HG03565 (cell line): ENCODE data around the gene AREL1.

Experiments
- ATAC-seq: cut with Tn5 transposase; IDR thresholded peaks from one replicate; pipeline ENCODE4 v1.9.1; 2021; ENCODE audit warnings: mild to moderate bottlenecking, moderate library complexity; ENCODE audit not compliant: unreplicated experiment

Gene AREL1

DNA sequence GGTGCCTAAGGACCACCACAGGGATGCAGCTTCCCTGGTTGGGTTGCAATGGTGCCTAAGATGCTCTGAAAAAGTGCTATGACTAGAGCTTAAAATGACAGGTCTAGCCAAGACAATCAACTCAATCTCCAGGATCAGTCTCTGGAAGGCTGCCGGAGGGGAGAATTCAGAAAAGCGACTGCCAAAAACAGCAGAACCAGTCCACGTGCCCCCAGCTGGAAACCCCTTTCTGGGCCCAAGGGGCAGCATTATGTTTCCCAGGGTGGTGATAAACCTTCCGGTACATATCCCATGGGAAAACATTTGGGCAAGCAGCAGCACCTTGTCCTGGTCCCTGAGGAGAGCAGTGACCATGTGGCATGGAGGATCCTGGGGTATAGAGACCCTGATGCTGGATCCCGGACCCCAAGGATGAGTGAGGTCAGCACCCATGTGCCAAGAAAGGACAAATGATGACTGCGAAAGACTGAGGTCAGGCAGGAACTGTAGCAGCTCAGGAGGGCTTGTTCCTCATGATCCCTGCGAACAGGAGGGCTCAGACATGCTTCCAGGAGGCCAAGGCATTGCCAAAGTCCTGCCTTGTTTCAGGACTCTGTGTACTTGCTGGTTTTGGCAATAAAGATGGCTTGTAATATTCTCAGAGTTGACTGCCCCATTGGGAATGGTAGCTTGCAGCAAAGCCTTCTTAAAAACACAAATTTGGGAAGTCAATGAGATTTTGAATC is 51.0 kb downstream of the AREL1 start:
- no peak for ATAC-seq

DNA sequence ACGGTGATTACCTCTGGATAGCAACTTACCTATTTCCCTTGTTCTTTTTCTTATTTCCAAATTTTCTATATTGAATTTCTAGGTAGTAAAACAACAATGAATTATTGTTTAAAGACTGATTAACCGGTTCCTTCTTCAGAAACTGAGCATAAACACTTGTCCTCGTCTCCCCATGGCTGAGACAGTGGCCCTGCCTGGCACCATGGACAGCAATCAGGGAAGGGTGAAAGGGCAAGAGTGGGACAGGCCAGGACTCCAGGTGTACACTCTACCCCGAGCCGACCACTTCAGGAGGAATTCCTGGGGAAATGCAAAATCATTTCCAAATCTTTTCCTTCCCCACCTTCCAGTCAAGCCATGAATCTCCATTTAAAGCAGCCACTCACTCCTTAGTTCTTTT is 52.0 kb downstream of the AREL1 start:
- no peak for ATAC-seq

DNA sequence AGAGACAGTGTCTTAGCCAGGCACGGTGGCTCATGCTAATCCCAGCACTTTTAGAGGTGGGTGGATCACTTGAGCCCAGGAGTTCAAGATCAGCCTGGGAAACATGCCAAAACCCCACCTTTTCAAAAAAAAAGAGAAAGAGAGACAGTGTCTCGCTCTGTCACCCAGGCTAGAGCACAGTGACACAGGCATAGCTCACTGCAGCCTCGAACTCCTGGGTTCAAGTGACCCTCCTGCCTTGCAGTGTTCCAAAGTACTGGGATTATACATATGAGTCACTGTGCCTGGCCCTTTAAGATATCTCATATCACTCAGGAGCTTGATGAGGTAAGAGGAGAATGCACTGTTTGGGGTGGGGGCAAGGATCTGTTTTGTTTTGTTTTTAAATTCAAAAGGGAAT is 52.7 kb downstream of the AREL1 start:
- no peak for ATAC-seq

DNA sequence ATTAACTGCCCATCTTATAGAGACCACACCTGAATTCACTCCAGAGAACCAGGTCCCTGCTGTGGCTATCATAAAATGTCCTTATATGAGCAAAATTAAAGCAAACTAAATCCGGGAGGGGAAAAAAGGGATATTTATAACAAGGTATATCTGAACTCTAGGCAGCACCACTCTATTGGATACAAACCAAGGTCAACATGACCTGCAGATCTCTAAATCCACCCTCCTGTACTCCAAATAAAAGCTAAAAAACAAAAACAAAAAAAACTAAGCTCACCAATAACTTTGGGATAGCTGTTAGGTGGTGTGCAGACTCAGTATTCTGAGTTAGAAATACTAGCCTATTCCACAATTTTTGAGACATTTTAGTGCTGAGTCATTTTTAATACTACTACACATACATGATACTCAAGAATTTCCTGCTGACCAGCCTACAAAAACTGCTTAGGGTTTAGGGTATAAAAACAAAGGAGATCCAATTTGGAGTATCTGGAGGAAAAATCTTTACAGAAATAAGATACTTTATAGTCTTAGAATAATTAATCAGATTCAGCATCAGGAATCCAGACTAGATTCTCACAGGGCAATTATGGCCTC is 54.2 kb downstream of the AREL1 start:
- no peak for ATAC-seq

DNA sequence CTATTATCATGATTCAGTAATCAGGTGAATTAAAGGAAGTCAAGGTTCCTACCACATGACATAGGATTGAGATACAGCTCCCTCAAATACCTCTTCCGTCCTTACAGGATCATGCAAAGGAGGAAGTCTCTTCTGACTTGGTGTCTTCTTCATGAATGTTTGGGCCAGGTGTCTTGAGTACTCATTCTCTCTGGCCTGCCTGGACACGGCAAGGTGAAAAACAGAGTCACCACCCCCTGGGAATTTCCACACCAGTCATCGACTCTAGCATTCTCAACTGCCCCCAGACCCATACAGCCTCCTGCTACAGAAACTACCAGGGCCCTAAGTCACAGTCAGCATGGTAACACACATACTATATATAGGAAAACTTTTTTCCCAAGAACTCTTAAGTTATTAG is 55.9 kb downstream of the AREL1 start:
- no peak for ATAC-seq

DNA sequence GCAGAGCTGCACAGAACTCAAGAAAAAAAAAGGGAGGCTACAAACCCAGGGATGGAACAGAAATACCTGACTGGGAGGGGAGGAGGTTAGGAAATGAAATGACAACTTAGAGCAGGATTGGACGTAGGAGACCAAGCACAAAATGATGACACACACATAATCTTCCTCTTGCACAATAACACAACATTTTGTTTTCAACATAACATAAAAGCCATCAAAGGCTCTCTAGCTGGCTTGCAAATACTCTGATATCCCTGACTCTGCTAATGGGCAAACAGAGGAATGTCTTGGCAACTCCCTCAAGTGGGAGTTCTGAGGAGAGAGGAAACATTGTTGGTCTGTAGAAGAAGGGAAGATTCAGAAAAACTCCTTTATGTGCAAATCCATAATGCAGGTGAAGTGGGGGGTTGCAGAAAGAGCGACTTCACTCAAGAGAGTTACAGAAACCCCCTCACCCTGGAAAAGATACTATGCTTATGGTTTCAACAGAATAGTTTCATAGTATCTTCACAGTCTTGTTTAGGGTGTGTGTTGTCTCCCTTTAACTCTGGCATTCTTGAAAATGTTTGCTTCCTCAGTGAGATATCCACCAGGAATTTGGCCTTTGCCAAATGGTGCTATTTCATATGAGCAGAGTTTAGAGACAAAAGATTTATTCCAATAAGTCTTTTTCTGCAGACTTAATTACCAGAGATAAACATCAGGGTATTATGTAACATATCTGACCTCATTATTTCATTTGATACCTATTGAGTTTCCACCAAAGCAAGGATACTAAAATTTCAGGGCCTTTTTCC is 57.1 kb downstream of the AREL1 start:
- no peak for ATAC-seq

DNA sequence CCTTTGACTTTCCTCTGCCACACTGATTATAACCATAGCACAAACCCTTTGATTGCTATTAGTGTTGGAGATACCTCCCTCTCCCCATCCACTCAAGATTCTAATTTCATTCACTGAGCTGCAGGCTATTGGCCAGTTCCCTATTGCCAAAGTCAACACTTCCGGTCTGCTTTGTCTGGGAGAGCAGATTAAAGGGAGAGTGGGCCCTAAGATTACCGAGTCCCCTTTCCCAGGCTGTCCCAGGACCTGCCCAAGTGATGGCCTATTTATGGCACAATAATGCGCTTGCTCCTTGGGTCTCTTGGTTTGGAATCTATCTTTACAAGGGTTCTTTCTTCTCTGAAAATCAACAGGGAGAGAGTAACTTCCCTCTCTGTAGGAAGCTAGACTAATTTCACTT is 57.9 kb downstream of the AREL1 start:
- no peak for ATAC-seq

DNA sequence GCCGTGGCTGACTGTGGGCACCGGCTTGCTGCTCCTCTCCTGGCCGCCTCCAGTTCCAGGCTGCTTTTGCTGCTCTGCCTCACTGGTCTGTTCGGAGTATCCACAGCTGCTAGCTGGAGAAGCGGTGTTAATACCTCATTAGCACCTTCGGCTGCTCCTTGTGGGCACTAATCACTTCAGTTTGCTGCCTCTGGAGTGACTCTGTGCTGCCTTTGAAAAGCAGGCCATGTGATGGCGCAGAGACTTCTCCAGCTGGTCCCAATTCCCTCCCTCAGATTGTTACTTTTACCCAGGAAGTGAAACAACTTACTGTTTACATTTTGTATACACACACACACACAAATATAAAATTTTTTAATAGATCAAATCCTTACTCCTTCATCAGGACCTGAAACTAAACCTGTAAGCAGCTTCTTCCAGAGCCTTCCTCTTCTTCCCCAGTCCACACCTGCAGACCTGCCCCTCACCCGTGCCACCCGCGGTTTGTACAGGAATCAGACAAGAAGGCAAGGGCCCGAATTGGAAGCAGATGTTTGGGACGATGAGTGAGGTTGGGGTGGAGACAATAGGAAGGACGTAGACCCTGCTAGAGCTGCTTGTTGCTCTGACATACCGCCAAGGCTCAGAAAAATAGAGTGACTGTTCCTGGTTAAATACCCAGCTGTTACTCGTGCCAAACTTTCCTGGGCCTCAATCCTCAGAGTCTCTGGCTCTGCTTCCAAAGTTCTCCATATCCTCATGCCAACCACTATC is 59.3 kb downstream of the AREL1 start:
- ATAC-seq: no peak

DNA sequence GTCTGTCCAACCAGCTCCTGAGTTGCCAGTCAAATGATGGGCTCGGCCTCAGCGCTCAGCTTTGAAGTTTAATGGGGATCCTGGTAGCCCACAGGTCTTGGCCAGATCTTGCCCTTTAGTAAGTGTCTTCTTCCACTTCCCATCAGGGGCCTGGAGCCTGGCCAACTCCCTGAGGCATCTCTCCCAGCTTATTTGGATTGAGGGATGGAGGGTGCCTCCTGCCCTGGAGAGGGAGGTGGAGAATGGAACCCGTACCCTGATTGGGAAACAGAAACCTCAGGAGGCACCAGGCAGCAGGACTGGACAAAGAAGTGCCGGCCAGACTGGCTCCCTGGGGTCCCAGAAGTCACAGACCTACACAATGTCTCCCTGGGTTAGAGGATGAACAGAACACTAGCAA is 60.3 kb downstream of the AREL1 start:
- ATAC-seq: no peak

DNA sequence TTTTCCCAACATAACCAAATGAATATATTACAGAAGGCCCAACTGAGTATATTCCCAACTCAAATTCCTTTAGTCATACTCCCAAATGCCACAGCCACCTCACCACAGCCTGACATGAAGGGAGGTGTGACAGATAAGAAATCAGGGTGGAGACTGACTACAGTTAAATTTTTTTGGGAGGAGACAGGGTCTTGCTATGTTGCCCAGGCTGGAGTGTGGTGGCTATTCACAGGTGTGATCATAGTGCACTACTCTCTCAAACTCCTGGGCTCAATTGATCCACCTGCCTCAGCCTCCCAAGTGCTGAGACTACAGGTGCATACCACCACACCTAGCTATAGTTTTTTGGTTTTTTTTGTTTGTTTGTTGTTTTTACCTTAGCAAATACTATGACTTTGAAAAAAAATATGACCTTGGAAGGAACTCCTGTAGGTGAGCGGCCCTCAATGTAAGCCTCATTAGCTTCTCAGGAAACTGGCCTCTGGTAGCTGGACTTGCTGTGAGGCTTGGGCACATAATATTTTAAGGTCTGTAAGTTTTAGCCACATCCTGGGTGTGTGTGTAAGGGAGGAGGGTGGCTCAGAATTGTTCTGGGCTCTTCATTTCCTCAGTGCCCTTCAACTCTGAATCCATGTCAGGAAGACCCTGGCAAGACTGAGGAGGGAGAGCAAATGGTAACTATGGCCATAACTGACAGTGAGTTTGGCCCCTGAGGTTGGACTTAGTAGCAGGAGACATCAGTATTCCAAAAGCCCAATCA is 61.8 kb downstream of the AREL1 start:
- ATAC-seq: no peak

DNA sequence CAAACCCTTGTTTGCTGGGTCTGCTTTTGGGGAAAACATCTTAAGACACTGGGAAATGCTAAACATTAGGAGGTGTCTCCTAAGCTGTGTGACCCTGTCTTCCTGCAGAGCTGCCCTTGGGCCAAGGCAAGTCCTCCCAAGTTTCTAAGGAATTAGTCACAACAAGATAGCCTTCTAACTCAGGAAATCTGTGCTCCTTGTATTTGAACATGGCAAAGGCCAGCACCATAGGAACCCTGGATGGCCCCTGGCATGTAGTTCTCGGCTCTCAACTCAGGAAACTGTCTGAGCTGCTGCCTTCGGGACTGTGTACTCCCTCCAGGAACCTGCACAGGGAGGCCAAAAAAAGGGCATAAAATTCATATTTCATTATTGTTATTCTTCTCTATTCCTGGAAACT is 63.2 kb downstream of the AREL1 start:
- no peak for ATAC-seq

DNA sequence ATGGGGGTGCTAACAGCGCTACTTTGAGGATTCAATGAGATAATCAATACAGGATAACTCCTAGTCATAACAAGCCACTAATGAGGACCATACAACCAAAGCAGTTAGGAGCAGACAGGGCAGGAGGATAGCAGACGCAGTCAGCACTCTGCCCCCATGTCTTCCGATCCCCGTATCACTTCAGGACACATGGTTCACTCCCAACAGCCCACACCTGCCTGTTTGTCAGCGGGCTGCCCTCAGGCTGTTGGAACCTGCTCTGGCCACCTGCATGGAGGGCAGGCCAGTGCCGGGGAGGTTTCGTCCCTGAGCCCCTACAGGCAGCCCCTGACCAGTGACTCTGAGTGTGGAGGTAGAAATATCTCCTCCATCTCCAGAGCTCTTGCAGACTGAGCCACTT is 63.7 kb downstream of the AREL1 start:
- ATAC-seq: no peak

DNA sequence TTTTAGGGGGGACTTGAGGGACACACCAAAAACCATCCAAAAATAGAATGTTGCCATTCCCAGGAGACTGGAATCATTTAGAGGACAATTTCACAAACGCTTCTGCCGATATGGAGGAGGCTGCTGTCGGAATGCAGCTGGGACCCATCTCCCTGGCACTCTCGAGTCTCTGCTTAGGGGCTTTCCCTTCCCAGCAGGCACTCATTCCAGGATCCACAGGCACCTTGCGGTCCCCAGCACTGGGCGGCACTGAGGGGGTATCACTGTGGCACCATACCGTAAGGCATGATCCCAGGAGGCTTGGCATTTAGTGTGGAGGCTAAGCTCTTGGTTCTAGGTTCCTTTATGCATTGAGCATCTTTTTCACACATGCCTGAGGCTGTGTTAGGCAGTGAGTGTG is 64.3 kb downstream of the AREL1 start:
- no peak for ATAC-seq

DNA sequence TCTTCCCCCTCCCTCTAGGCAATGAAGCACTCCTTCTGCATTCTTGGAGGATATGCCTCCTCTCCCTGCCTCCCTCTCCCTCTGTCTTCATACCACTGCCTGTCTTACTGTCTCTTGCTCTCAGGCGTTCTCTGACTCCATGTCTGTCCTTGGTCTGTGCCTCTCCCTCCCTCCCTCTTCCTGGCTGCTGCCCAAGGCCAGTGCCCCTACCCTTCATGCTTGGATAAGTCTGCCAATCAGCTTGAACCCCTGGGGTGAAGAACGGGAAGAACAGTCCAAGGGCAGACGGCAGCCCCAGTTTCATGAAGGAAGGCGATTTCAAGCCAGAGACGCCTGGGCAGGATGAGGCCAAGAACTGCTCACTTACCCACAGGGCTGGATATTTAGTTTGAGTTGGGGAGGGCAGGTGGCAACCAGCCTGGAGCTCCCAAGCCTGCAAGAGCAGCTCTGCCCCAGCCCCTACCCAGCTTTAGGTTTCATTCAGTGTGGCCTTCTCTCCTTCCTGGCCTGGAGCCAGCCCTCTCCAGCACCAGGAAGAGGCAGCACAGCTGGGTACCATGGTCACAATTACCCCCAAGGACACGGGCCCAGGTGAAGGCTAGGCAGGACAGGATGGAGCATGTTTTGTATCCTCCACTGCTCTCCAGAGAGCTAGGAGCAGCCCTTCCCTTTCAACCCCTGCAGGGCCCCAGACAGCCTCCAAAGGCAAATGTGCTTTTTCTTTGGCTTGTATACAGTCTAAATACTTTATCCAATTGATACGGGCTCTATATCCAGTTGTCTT is 65.0 kb downstream of the AREL1 start:
- ATAC-seq: no peak

DNA sequence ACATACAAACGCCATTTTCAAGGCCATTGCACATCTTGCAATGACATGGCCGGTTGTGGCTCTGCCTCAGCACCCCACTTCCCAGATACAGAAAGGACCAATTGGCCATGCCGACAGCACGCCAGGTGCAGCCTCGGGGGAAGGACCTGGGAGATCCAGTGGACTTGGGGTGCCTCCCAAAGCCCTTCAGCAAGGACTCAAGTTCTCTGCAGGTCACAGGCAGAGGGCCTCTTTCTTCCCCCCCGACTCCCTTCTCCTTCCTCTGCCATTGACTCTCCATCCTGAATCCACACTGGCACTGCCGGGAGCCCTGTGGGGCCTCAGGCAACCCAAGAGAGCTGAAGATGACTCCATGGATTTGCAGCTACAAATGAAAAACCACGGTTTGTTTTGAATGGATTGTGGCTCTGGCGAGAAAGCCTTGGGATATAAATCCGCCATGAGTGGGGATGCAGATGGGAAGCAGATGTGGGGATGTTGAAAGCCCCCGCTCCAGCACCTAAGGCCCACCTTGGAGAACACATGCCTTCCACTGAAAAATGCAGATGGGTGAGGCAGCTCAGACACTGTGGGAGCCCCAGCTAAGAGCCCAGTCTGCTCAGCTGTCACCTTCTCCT is 65.7 kb downstream of the AREL1 start:
- ATAC-seq: no peak

DNA sequence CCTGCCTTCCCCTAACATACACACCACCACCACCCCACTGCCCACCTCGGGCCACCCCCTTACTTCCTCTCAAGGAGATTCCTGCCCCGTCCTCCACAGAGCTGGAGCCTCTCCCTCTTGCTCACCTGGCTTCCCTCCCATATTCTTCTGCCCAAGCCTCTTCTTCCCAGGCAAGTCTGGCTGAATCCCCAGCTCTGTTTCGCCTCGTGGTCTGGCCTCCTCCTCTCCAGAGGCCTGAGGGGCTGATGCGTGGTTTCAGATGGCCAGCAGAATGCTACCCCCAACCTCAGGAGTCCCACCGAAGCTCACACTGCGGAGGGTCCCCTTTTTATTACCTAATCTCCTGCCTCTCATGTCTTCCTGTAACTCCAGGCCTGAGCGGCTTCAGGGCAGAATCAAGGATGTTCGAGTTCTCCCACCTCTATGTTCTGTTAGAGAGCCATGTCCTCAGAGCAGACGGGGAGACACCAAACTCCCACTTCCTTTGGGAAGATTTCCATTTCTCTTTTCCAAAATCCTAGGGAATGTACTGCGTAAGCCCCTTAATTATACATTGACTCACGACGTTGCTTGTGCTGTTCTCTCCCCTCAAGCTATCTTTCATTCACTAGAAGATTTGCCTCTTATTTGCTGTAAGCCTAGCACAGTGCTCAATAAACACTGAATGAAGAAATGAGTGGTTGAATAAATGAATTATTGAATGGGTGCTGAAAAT is 67.0 kb downstream of the AREL1 start:
- no peak for ATAC-seq

DNA sequence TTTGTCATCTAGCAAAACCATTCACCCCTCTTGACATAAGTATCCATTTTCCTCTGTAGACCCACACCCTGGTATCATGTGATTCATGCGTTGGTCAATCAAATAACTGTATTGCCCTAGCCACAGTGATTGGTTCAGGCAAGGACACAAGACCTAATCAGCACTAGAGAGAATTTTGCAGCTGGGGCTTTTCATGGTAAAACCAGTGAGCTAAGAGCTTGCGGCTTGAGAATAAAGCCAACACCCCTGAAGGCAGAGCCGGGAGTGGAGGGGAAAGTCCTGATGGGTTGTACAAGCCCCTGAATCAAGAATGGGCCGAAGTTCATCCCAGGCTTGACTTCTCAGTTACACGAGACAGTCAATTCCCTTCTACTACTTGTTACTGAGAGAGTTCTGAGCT is 67.6 kb downstream of the AREL1 start:
- no peak for ATAC-seq

DNA sequence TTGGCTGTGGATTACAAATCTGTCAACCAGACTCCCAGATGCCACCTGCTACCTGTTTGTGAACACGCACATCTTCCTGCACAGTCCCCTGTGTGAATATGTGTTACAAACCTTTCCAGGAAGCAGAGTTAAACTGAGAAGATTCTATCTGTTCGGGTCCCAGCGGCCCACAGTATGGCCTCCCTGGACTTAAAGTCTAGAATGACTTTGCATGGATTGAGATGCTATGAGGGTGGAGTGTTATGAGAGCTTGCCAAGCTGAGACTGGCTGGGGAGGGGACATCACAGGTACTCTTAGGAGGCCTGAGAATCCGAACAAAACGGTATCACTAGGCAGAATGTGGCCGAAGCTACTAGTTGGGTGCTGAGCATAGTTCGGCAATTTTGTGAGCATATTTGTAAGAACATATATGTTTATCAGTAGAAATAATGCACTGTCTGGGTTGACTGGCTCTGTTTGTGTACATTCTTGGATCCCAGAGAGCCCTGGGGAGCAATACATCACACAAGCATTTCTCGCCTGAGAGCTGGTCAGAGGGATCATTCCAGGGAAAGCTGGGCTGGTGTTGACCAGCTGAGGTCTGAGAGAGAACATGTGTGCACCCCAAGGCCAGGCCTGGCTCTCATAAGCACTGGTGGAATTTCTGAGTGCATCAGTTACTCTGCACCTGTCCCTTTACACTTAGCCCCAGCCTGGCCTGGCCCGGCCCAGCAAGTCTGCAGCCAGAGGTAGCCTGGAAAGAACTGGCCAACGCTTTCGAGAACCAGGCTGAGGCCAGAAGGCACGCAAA is 71.1 kb downstream of the AREL1 start:
- ATAC-seq: no peak
